Measurements from ENCODE around the gene S1PR3.

DNA sequence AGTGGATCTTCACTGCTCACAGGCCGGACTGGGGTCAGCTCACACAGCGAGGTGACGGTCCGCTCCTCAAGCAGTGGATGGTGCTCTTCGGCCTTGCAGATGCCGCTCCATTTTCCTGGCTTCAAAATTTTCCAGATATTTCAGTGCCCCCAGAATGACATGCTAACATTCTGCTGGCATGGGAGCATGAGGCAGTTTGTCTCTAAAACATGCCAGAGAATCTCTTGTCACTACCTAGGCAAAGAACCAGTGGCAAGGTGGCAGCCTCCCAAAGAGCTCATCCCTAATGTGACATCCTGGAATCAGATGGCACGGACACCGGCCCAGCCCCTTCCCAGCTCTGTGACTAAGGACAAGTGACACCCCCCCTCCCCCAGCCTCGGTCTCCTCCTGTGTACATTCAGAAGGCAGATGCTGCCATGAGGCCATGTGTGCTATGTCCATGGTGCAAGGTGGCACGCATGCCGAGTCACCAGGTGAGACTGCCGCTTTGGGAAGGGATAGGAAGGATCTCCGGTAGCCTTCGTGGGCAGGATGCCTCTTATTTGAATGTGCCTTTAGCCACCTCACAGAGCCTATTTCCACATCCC lies 2.7 kb downstream of the S1PR3 start:
- no peak for TF ChIP-seq EZH2 (IDR thresholded peaks at IDR 0.05; ENCODE audit: borderline replicate concordance, low read length)
- TF ChIP-seq, protein P1, sequence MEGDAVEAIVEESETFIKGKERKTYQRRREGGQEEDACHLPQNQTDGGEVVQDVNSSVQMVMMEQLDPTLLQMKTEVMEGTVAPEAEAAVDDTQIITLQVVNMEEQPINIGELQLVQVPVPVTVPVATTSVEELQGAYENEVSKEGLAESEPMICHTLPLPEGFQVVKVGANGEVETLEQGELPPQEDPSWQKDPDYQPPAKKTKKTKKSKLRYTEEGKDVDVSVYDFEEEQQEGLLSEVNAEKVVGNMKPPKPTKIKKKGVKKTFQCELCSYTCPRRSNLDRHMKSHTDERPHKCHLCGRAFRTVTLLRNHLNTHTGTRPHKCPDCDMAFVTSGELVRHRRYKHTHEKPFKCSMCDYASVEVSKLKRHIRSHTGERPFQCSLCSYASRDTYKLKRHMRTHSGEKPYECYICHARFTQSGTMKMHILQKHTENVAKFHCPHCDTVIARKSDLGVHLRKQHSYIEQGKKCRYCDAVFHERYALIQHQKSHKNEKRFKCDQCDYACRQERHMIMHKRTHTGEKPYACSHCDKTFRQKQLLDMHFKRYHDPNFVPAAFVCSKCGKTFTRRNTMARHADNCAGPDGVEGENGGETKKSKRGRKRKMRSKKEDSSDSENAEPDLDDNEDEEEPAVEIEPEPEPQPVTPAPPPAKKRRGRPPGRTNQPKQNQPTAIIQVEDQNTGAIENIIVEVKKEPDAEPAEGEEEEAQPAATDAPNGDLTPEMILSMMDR (conservative IDR thresholded peaks at IDR 0.05 in 1 of 2, IDR thresholded peaks at IDR 0.05 in 1 of 2; ENCODE audit: extremely low read depth in 1 of 2, insufficient read depth in 1 of 2, low read depth in 1 of 2, low read length in 2 of 2): no peak
